ENCODE data around the gene HOMER2. TPM values are rescaled to one million over a fixed set of nuclear protein-coding genes. Genes with fewer than 3 reads are reported as not detected.

HOMER2 gene
- total and polyA plus RNA-seq, 11 donors: 15.2 to 60.5 (median 36.9) TPM

GRCh38 chr15:82971218-82971984 lies 18.9 kb upstream of the HOMER2 start:
- intact Hi-C loops (cut with DNase I): no loop called here
- ATAC-seq: peak; percentile 24 to 54 (median 35)
- H3K36me3 ChIP-seq: no peaks in the 10 kb centered on the region
- TF ChIP-seq, protein P1, sequence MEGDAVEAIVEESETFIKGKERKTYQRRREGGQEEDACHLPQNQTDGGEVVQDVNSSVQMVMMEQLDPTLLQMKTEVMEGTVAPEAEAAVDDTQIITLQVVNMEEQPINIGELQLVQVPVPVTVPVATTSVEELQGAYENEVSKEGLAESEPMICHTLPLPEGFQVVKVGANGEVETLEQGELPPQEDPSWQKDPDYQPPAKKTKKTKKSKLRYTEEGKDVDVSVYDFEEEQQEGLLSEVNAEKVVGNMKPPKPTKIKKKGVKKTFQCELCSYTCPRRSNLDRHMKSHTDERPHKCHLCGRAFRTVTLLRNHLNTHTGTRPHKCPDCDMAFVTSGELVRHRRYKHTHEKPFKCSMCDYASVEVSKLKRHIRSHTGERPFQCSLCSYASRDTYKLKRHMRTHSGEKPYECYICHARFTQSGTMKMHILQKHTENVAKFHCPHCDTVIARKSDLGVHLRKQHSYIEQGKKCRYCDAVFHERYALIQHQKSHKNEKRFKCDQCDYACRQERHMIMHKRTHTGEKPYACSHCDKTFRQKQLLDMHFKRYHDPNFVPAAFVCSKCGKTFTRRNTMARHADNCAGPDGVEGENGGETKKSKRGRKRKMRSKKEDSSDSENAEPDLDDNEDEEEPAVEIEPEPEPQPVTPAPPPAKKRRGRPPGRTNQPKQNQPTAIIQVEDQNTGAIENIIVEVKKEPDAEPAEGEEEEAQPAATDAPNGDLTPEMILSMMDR (IDR thresholded peaks at IDR 0.05): no peak
- no peak for TF ChIP-seq POLR2A (IDR thresholded peaks at IDR 0.05)
- peaks cover 0 to 19% (median 9%) of the 10 kb centered on the region in 12 donors for H3K4me1 ChIP-seq
- DNase-seq: no peak
- peak overlapping the region in 8 of 12 donors; percentile 2 to 68 (median 22) for H3K27ac ChIP-seq
- H3K9me3 ChIP-seq: no peaks in the 10 kb centered on the region
- no peak overlapping the region for H3K4me3 ChIP-seq
- no peaks in the 10 kb centered on the region for H3K27me3 ChIP-seq
- WGBS, 4 donors: 56 to 69% (median 56%) methylated on average over 2 of the region's 2 CpGs

DNA sequence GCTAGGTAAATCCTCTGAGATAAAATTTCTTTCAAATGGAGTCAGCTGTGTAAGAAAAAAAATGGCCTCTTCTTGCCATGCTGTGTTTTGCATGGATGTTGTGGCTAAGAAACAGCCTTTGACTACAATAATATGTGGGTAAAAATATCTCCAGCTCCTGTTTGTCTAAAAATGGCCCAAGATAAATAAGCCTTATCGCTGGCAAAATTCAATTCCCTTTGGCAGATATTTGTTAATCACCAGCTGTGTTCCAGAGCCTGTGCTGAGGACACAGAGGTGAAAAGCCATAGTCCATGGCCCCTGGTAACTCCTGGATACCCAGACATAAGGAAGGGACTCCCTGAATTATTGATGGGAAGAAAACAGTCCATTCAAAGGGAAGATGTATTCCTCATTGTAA lies 18.2 kb upstream of the HOMER2 start:
- Histone ChIP-seq H3K27me3 (no peaks in the 10 kb centered on the region), H3K36me3 (no peaks in the 10 kb centered on the region), H3K9me3 (no peaks in the 10 kb centered on the region), H3K27ac (peak overlapping the region in 8 of 12 donors; percentile 17 to 68 (median 30)), H3K4me1 (peaks cover 0 to 19% (median 9%) of the 10 kb centered on the region in 12 donors), H3K4me3 (no peak overlapping the region)
- WGBS, 4 donors: 17 to 32% (median 26%) methylated on average over 1 of the region's 1 CpG
- ATAC-seq (peak; percentile 29 to 61 (median 50)), DNase-seq (no peak)
- intact Hi-C loops (cut with DNase I): no loop called here
- TF ChIP-seq POLR2A (IDR thresholded peaks at IDR 0.05): no peak
- TF ChIP-seq, protein P1 (IDR thresholded peaks at IDR 0.05): no peak

- H3K9me3 ChIP-seq: no peaks in the 10 kb centered on the region
- H3K4me1 ChIP-seq: peaks cover 0 to 19% (median 9%) of the 10 kb centered on the region in 12 donors
- no peak for ATAC-seq
- DNase-seq: no peak
- peak overlapping the region in 7 of 12 donors; percentile 17 to 68 (median 35) for H3K27ac ChIP-seq
- no peak overlapping the region for H3K4me3 ChIP-seq
- intact Hi-C loops (cut with DNase I): no loop called here
- no peaks in the 10 kb centered on the region for H3K36me3 ChIP-seq
- TF ChIP-seq POLR2A (IDR thresholded peaks at IDR 0.05): no peak
- WGBS, 4 donors: 39 to 55% (median 42%) methylated on average over 3 of the region's 3 CpGs
- no peaks in the 10 kb centered on the region for H3K27me3 ChIP-seq
Measured at GRCh38 chr15:82970078-82970686, 17.7 kb upstream of the HOMER2 start.

DNA sequence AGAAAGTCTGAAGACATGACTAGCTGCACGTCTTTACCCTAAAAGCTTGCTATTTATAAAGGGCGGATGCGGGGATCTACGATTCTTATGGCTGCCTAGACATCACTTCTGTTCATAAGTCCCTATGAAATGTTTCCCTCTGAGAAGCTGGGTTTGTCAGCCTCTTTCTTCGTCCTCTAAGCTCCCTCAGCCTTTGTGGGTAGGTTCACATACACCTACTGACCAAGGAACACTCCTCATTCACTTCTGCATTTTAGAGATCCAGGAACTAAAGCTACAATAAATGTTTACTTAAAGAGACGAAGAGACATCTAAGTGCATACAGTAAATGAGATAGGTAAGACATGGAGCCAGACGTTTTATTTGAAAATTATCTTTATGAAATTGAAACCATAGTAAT lies 16.8 kb upstream of the HOMER2 start:
- DNase-seq (no peak), ATAC-seq (no peak)
- TF ChIP-seq, protein P1 (IDR thresholded peaks at IDR 0.05): no peak
- TF ChIP-seq POLR2A (IDR thresholded peaks at IDR 0.05): no peak
- H3K36me3 ChIP-seq: no peaks in the 10 kb centered on the region
- 82 to 85% (median 84%) methylated on average over 7 of the region's 7 CpGs for WGBS, 4 donors
- no peaks in the 10 kb centered on the region for H3K9me3 ChIP-seq
- H3K4me1 ChIP-seq: peaks cover 0 to 19% (median 9%) of the 10 kb centered on the region in 12 donors
- intact Hi-C loops (cut with DNase I): loop anchor here in 1 of 10 donors (10.0 kb wide), 1 partner anchor 65 kb away; no protein-coding TSS in a partner anchor
- H3K4me3 ChIP-seq: no peak overlapping the region
- no peak overlapping the region for H3K27ac ChIP-seq
- H3K27me3 ChIP-seq: no peaks in the 10 kb centered on the region
